Activated gamma-delta T cell (primary cell): ENCODE measurements around the gene TREM1.

Source experiments
- DNase-seq: peaks from one replicate; lab custom pipeline; 2025; lab: John Stamatoyannopoulos, UW
- total RNA-seq, 2 donors: gene quantifications; one replicate each; lab custom pipeline; 2026; lab: John Stamatoyannopoulos, UW

The TREM1 gene
- 0 to 0.04 reads per million in 2 donors for total RNA-seq

DNA sequence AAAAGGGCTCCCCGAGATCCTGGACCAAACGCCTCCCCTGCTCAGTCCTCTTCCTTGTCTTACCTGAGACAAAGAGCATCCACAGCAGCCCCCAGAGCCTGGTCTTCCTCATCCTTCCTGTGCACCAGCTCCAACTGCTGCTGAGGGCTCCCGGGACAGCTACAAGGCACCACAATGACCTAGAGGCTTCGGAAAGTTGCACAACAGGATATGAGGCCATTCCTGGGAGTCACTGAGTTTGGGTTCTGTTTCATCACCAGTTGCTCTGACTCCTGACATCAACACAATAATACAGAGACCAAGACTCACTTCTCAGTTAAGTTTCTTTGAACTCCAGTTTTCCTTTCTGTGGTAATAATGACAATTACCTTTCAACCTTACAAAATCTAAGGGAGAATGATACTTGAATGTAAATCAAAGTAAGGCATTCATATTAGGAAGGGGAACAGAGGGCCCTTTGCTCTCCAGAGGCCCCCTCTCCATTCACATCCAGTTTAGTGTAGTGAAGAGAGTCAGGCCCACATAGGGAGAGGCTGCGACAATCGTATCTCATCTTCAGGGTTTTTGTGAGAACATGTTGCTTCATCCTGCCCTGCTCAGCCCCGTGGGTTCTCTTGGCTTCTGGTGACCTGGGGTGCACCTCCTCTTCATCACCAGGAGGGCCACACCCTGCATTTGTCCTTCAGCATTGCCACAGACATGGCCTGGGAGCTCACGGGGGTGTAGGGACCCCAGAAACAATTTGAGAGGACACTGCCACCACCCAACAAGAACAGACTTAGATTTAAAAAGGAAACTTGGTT, at the start of gene TREM1:
TSS of gene TREM1 (minus strand) at position 139 of the 803 bp plus-strand sequence. CDS start at position 112, 27 bp downstream.
- no peak for DNase-seq

DNA sequence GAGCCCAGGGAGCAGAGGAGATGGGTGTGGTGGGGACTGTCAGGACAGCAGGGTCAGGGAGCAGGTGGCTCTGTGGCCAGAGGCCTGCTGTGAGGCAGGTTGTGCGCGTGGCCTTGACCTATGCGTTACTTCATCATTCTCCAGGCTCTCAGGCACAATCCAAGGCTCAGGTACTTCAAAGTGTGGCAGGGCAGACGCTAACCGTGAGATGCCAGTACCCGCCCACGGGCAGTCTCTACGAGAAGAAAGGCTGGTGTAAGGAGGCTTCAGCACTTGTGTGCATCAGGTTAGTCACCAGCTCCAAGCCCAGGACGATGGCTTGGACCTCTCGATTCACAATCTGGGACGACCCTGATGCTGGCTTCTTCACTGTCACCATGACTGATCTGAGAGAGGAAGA, 49.5 kb upstream of the TREM1 start:
- DNase-seq = no peak

DNA sequence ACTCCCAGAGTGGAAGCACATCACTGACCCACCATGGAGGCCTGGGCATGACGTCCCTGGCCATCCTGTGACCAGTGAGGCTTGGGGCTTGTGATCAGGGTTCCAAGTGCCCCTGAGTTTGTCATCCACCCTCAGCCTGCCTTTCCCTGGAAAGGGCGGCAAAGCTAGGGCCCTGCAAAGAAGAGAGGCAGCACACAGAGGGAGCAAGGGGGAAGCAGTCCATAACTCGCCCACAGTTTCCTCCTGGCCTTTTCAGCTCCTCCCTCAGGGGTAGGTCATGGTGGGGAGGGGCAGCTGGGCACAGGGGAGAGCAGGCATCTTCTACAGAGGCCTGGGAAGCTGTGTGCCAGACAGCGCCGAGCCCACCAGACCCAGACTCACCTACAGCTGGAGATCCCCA, 48.8 kb upstream of the TREM1 start, which contains the start of gene NCR2:
TSS of gene NCR2 (plus strand) at position 313 of the 400 bp plus-strand sequence. CDS start 269 bp downstream, outside the sequence.
- no peak for DNase-seq

DNA sequence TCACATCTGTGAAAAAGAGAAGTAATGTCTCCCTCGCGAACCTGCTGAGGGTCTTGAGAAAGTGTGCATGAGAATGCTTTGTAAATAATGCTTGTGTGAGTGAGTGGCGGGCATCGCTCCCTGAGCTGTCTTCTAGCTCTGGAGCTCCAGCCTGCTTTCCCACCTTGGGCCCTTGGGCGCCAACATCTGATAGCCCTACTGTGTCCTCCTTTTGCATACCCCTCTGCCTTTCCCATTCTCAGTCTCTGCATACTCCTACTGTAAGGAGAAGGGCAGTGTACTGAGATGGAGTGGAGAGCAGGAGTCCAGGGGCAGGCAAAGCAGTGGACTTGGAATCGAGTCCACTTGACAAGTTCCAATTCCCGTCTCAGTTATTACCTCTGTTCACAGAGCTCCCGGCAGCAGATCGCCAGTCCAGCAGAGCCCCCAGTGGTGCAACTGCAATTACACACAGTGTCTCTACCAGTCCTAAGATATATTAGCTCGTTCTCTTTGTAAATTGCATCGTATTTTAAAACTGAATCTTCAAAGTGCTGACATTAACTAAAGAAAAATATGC, 48.1 kb upstream of the TREM1 start:
- DNase-seq = no peak

- DNase-seq = no peak
Observed at GRCh38 chr6:41332842-41333736, 46.6 kb upstream of the TREM1 start.

DNA sequence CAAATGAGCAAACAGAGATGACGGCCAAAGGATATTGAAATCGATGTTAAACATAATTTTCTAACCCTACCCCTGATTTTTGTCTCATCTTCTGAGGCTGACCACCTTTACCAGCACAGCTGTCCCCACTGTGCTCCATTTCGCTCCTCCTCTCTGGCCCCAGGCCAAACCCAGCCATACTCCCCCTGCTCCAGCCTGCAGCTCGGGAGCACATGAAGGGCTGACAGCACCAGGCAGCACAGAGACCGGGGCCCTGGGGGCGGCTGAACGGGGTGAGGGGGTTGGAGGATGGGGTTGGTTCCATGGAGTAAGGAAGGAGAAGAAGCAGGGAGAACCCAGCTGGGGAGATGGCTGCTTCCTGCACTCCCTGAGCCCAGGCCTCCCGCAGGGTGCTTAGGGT, 45.8 kb upstream of the TREM1 start:
- DNase-seq = no peak

- DNase-seq = no peak
Observed at GRCh38 chr6:41331401-41332150, 45.1 kb upstream of the TREM1 start.

DNA sequence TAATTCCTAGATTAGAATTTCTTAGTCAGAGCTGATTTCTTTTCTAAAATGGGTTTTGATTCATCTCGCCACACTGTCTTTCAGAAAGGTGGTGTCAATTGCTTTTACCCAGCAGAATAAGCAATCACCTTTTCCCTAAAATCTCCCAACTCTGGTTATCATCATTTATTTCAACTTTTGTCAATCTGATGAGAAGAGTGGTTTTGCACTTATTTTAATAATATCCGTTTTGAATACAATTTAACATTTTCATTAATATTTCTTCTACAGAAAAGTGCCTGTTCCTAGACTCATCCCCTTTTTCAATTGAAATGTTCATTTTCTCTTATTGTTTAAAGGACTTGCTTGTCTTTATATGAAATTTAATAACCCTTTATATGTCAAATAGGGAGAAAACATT, 40.7 kb upstream of the TREM1 start:
- no peak for DNase-seq

- no peak for DNase-seq
Observed at GRCh38 chr6:41326092-41326491, 39.6 kb upstream of the TREM1 start.

DNA sequence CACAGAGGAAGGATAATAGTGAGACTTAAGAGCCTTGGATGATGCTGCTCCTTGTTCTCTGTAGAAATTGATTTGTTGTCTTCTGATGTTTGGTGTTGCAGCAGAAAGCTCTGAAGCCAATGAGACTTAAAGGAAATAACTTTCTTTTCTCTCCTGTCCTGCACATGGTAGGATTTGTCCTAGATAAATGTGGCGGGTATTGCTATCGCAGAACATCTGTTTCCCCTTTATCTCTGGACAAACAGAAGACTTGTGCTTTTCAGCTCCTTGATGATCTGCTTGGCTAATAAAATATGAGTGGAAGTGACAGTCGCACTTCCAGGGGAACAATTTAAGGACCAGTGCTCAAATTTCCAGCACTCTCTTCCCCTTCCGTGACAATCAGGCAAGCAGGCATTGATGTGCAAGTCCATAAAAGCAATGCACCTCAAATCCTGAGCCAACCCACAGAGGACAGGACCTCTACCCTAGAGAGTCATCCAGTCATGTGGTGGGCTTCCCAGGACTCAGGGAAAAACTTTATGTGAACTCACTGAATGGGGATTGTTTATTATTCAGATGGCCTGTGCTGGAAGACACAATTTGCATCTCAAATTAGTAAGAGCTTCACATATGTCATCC, 39.1 kb upstream of the TREM1 start:
- no peak for DNase-seq

DNA sequence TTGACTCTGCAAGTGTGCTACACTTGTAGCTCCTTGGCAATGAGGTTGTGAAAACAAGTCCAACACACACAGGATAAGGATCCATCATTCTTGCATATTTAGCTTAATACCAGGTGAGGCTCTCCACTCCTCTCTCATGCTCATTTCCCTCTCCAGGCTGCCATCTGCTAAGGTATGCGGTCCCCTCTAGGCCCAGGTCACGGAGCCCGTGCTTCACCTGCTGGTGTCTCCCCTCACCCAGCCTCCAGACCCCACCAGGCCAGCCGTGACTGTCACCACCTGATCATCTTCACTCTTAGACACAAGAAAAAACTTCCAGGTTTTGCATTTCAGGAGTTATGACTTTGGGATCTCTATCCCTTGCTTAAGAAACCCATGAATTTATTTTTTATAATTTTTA, 34.7 kb upstream of the TREM1 start:
- DNase-seq = no peak

- peak; percentile 44 for DNase-seq
Observed at GRCh38 chr6:41318654-41319565, 32.4 kb upstream of the TREM1 start.

DNA sequence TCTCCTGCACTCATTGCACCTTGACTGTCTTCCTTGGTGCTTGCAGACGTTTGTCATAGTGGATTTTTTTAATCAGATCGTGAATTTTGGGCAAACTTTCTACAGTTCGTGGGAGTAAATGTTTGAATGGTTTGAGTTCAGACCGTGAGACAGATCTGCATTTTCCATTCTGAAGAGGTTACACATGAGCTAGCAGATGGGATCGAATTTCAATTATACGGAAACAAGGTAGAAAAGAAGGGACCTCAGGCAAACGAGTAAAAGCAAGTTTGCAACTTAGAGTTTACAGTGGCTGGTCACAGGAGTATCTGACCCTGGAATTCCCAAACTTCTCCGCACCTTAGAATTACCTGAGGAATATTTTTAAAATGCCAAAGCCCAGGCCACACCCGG, 31.8 kb upstream of the TREM1 start:
- no peak for DNase-seq

DNA sequence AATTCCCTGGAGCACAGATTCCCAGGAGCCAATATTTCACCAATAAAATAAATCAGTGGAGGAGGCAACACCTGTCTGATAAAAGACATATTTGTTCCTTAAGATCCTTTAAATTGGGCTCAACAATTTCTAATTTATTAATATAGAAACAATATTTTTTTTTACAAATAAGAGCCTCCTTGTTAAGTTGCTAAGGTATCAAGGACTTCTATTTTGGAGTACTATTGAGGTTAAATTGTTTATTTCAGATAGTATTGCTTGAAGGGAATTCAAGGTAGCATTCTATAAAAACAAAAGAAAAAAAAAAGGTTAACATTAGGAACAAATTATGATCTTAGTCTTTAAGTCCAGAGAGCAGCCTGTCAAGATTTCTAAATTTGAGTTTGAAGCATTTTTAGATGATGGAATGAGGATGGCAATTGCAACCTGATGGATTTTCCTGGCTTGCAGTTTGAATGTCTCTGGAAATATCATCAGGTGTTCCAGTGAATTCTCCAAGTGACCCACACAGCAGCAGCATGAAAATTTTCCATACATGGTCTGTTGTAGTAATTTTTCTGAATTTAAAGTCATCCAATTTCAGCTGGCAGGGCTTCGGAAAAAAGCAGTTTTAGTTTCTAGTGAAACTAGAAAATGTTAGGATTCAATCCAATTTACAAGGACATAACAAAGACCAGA, 29.6 kb upstream of the TREM1 start:
- DNase-seq = no peak

DNA sequence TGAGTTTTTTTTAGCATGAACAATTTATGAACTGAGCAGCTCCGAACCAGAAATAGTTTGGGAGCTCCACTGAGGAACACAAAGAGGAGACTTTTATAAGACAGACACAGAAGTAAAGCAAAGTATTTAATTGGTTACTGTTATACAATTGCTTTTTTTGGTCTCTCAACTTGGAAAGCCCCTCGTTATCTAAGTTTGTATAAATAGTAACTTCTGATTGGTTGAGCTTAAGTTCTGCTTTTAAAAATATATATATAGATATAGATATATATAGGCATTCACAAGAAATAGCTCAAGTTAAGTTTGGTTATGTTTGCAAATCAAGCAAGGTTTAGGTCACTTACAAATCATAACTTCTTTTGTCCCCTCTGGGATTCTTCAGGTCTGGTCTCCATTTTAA, 28.7 kb upstream of the TREM1 start:
- DNase-seq = no peak

DNA sequence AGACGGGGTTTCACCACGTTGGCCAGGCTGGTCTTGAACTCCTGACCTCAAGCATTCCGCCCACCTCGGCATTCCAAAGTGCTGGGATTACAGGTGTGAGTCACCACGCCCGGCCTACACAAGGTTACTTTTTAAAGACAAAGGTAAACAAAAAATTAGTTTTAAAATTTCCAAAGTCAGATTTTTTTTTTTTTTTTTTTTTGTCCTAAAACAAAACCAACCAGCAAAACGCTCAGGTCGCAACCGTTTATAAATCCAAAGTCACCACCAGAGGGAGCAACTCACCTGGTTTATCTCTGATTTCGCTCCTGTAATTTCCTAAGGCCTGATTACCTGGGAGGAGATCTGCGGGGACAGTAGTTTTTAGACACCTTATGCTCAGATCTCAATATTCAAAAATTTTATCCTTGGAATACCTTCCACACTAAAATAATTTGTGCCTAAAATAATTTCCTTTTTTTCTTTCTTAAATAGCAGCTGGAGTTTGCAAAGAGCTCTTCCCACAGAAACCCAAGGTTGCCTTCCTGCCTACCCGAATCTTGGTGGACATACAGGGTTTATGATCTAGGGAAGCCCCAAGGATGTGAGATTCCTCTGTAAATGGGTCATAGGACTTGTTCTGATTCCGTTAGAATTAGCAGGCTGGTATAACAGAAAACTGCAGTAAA, 19.8 kb upstream of the TREM1 start:
- no peak for DNase-seq

GRCh38 chr6:41302638-41303037, 16.2 kb upstream of the TREM1 start:
- no peak for DNase-seq

- no peak for DNase-seq
Observed at GRCh38 chr6:41298785-41299502, 12.5 kb upstream of the TREM1 start.
